ENCODE results near the gene KCNH2. TPM values are rescaled to one million over a fixed set of nuclear protein-coding genes. Genes with fewer than 3 reads are reported as not detected.

KCNH2 gene
- total RNA-seq, 1 donor from 2014 or later, result 7.3 TPM

GRCh38 chr7:150937848-150938561, 40.1 kb downstream of the KCNH2 start:
- Histone ChIP-seq H3K27ac (ENCODE audit: low read depth, low read length) (no peak overlapping the region), H3K36me3 (ENCODE audit: control insufficient read depth in 3 of 3, insufficient read depth in 3 of 3, low read length in 3 of 3) (no peaks in the 10 kb centered on the region), H3K4me3 (ENCODE audit: low read length in 3 of 3) (no peak overlapping the region), H3K9me3 (ENCODE audit: control insufficient read depth in 3 of 3, low read length in 3 of 3) (no peaks in the 10 kb centered on the region), H3K4me1 (ENCODE audit: control insufficient read depth in 3 of 3, insufficient read depth in 3 of 3, low read length in 3 of 3) (peaks cover 0 to 6% (median 0%) of the 10 kb centered on the region in 3 donors), H3K27me3 (ENCODE audit: control insufficient read depth in 3 of 3, insufficient read depth in 3 of 3, low read length in 3 of 3) (peaks cover 0 to 53% (median 42%) of the 10 kb centered on the region in 3 donors), H3K9ac (ENCODE audit: low read depth in 1 of 3, low read length in 3 of 3) (no peak overlapping the region)

GRCh38 chr7:150936018-150936417, 42.1 kb downstream of the KCNH2 start:
- Histone ChIP-seq H3K36me3 (ENCODE audit: control insufficient read depth in 3 of 3, insufficient read depth in 3 of 3, low read length in 3 of 3) (no peaks in the 10 kb centered on the region), H3K27ac (ENCODE audit: low read depth, low read length) (no peak overlapping the region), H3K4me3 (ENCODE audit: low read length in 3 of 3) (no peak overlapping the region), H3K9me3 (ENCODE audit: control insufficient read depth in 3 of 3, low read length in 3 of 3) (no peaks in the 10 kb centered on the region), H3K4me1 (ENCODE audit: control insufficient read depth in 3 of 3, insufficient read depth in 3 of 3, low read length in 3 of 3) (peaks cover 0 to 6% (median 0%) of the 10 kb centered on the region in 3 donors), H3K9ac (ENCODE audit: low read depth in 1 of 3, low read length in 3 of 3) (no peak overlapping the region), H3K27me3 (ENCODE audit: control insufficient read depth in 3 of 3, insufficient read depth in 3 of 3, low read length in 3 of 3) (peaks cover 0 to 44% (median 35%) of the 10 kb centered on the region in 3 donors)

DNA sequence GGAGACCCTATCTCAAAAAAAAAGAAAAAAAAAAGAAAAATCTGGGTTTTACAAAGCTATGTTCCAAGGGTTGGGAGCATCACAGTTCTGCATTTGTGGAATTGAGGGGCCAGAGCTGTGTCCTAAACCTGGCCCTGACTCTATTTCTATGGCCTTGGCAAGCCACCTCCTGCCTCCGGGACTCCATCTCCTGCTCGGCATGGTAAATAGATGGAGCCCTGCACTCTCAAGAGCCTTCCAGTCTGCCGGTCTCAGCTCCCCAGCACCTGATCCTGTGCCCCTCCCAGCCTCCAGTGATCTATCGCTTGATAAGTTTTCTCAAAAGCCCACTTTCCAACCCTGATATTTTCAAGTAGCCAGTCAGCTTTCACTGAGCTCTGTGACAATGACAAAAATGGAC, 43.0 kb downstream of the KCNH2 start:
- Histone ChIP-seq H3K9me3 (ENCODE audit: control insufficient read depth in 3 of 3, low read length in 3 of 3) (no peaks in the 10 kb centered on the region), H3K36me3 (ENCODE audit: control insufficient read depth in 3 of 3, insufficient read depth in 3 of 3, low read length in 3 of 3) (no peaks in the 10 kb centered on the region), H3K4me1 (ENCODE audit: control insufficient read depth in 3 of 3, insufficient read depth in 3 of 3, low read length in 3 of 3) (peaks cover 0 to 6% (median 0%) of the 10 kb centered on the region in 3 donors), H3K27ac (ENCODE audit: low read depth, low read length) (no peak overlapping the region), H3K4me3 (ENCODE audit: low read length in 3 of 3) (no peak overlapping the region), H3K9ac (ENCODE audit: low read depth in 1 of 3, low read length in 3 of 3) (no peak overlapping the region), H3K27me3 (ENCODE audit: control insufficient read depth in 3 of 3, insufficient read depth in 3 of 3, low read length in 3 of 3) (peaks cover 0 to 35% (median 29%) of the 10 kb centered on the region in 3 donors)

GRCh38 chr7:150934045-150934766, 43.9 kb downstream of the KCNH2 start:
- no peak overlapping the region for H3K9ac ChIP-seq (ENCODE audit: low read depth in 1 of 3, low read length in 3 of 3)
- H3K4me3 ChIP-seq (ENCODE audit: low read length in 3 of 3), result no peak overlapping the region
- peaks cover 0 to 6% (median 0%) of the 10 kb centered on the region in 3 donors for H3K4me1 ChIP-seq (ENCODE audit: control insufficient read depth in 3 of 3, insufficient read depth in 3 of 3, low read length in 3 of 3)
- H3K9me3 ChIP-seq (ENCODE audit: control insufficient read depth in 3 of 3, low read length in 3 of 3), result no peaks in the 10 kb centered on the region
- no peaks in the 10 kb centered on the region for H3K36me3 ChIP-seq (ENCODE audit: control insufficient read depth in 3 of 3, insufficient read depth in 3 of 3, low read length in 3 of 3)
- H3K27ac ChIP-seq (ENCODE audit: low read depth, low read length), result no peak overlapping the region
- peaks cover 0 to 29% (median 27%) of the 10 kb centered on the region in 3 donors for H3K27me3 ChIP-seq (ENCODE audit: control insufficient read depth in 3 of 3, insufficient read depth in 3 of 3, low read length in 3 of 3)

GRCh38 chr7:150931199-150931869, 46.8 kb downstream of the KCNH2 start:
- Histone ChIP-seq H3K36me3 (ENCODE audit: control insufficient read depth in 3 of 3, insufficient read depth in 3 of 3, low read length in 3 of 3) (no peaks in the 10 kb centered on the region), H3K9me3 (ENCODE audit: control insufficient read depth in 3 of 3, low read length in 3 of 3) (no peaks in the 10 kb centered on the region), H3K4me1 (ENCODE audit: control insufficient read depth in 3 of 3, insufficient read depth in 3 of 3, low read length in 3 of 3) (no peaks in the 10 kb centered on the region), H3K4me3 (ENCODE audit: low read length in 3 of 3) (no peak overlapping the region), H3K27ac (ENCODE audit: low read depth, low read length) (no peak overlapping the region), H3K9ac (ENCODE audit: low read depth in 1 of 3, low read length in 3 of 3) (no peak overlapping the region), H3K27me3 (ENCODE audit: control insufficient read depth in 3 of 3, insufficient read depth in 3 of 3, low read length in 3 of 3) (peaks cover 0 to 17% (median 13%) of the 10 kb centered on the region in 3 donors)

- Histone ChIP-seq H3K27ac (ENCODE audit: low read depth, low read length) (no peak overlapping the region), H3K9me3 (ENCODE audit: control insufficient read depth in 3 of 3, low read length in 3 of 3) (no peaks in the 10 kb centered on the region), H3K4me3 (ENCODE audit: low read length in 3 of 3) (no peak overlapping the region), H3K27me3 (ENCODE audit: control insufficient read depth in 3 of 3, insufficient read depth in 3 of 3, low read length in 3 of 3) (peaks cover 3 to 14% (median 4%) of the 10 kb centered on the region in 3 donors), H3K9ac (ENCODE audit: low read depth in 1 of 3, low read length in 3 of 3) (no peak overlapping the region), H3K4me1 (ENCODE audit: control insufficient read depth in 3 of 3, insufficient read depth in 3 of 3, low read length in 3 of 3) (no peaks in the 10 kb centered on the region), H3K36me3 (ENCODE audit: control insufficient read depth in 3 of 3, insufficient read depth in 3 of 3, low read length in 3 of 3) (no peaks in the 10 kb centered on the region)
Observed at GRCh38 chr7:150928541-150928940, 49.6 kb downstream of the KCNH2 start.

- H3K27ac ChIP-seq (ENCODE audit: low read depth, low read length), result no peak overlapping the region
- H3K4me1 ChIP-seq (ENCODE audit: control insufficient read depth in 3 of 3, insufficient read depth in 3 of 3, low read length in 3 of 3), result no peaks in the 10 kb centered on the region
- no peaks in the 10 kb centered on the region for H3K9me3 ChIP-seq (ENCODE audit: control insufficient read depth in 3 of 3, low read length in 3 of 3)
- H3K9ac ChIP-seq (ENCODE audit: low read depth in 1 of 3, low read length in 3 of 3), result no peak overlapping the region
- no peaks in the 10 kb centered on the region for H3K36me3 ChIP-seq (ENCODE audit: control insufficient read depth in 3 of 3, insufficient read depth in 3 of 3, low read length in 3 of 3)
- H3K4me3 ChIP-seq (ENCODE audit: low read length in 3 of 3), result no peak overlapping the region
- H3K27me3 ChIP-seq (ENCODE audit: control insufficient read depth in 3 of 3, insufficient read depth in 3 of 3, low read length in 3 of 3), result peaks cover 3 to 14% (median 4%) of the 10 kb centered on the region in 3 donors
Observed at GRCh38 chr7:150927956-150928344, 50.2 kb downstream of the KCNH2 start.

- no peak overlapping the region for H3K9ac ChIP-seq (ENCODE audit: low read depth in 1 of 3, low read length in 3 of 3)
- H3K27me3 ChIP-seq (ENCODE audit: control insufficient read depth in 3 of 3, insufficient read depth in 3 of 3, low read length in 3 of 3), result peaks cover 3 to 14% (median 5%) of the 10 kb centered on the region in 3 donors
- no peaks in the 10 kb centered on the region for H3K36me3 ChIP-seq (ENCODE audit: control insufficient read depth in 3 of 3, insufficient read depth in 3 of 3, low read length in 3 of 3)
- H3K9me3 ChIP-seq (ENCODE audit: control insufficient read depth in 3 of 3, low read length in 3 of 3), result no peaks in the 10 kb centered on the region
- no peak overlapping the region for H3K27ac ChIP-seq (ENCODE audit: low read depth, low read length)
- H3K4me1 ChIP-seq (ENCODE audit: control insufficient read depth in 3 of 3, insufficient read depth in 3 of 3, low read length in 3 of 3), result no peaks in the 10 kb centered on the region
- H3K4me3 ChIP-seq (ENCODE audit: low read length in 3 of 3), result no peak overlapping the region
Observed at GRCh38 chr7:150927157-150927955, 50.8 kb downstream of the KCNH2 start.

DNA sequence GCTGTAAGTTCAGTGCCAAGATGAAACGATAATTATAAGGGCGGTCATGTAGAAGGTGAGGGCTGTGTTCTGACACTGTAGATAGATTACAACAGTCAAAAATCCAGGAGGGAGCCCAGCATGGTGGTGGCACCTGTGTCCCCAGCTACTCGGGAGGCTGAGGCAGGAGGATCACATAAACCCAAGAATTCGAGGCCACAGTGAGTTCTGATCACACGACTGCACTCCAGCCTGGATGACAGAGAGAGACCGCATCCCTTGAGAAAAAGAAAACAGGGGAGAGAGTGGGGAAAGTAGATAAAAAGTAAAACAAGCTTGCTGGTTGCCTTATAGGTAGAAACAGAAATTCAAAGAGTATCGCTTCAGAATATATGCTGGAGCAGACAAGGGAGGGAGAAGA, 52.1 kb downstream of the KCNH2 start:
- no peaks in the 10 kb centered on the region for H3K4me1 ChIP-seq (ENCODE audit: control insufficient read depth in 3 of 3, insufficient read depth in 3 of 3, low read length in 3 of 3)
- no peaks in the 10 kb centered on the region for H3K36me3 ChIP-seq (ENCODE audit: control insufficient read depth in 3 of 3, insufficient read depth in 3 of 3, low read length in 3 of 3)
- no peak overlapping the region for H3K27ac ChIP-seq (ENCODE audit: low read depth, low read length)
- no peak overlapping the region for H3K9ac ChIP-seq (ENCODE audit: low read depth in 1 of 3, low read length in 3 of 3)
- H3K4me3 ChIP-seq (ENCODE audit: low read length in 3 of 3), result no peak overlapping the region
- H3K9me3 ChIP-seq (ENCODE audit: control insufficient read depth in 3 of 3, low read length in 3 of 3), result no peaks in the 10 kb centered on the region
- H3K27me3 ChIP-seq (ENCODE audit: control insufficient read depth in 3 of 3, insufficient read depth in 3 of 3, low read length in 3 of 3), result peaks cover 2 to 4% (median 3%) of the 10 kb centered on the region in 3 donors
